Limb (tissue), 2 donors: Measurements from ENCODE around the gene U2AF1L4.

Source experiments
- DNase-seq, 2 donors: peaks; one replicate each; pipeline ENCODE4 v3.0.0-alpha.2; 2016; ENCODE audit errors: extremely low spot score in 2 of 2

Gene U2AF1L4, protein sequence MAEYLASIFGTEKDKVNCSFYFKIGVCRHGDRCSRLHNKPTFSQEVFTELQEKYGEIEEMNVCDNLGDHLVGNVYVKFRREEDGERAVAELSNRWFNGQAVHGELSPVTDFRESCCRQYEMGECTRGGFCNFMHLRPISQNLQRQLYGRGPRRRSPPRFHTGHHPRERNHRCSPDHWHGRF

DNA sequence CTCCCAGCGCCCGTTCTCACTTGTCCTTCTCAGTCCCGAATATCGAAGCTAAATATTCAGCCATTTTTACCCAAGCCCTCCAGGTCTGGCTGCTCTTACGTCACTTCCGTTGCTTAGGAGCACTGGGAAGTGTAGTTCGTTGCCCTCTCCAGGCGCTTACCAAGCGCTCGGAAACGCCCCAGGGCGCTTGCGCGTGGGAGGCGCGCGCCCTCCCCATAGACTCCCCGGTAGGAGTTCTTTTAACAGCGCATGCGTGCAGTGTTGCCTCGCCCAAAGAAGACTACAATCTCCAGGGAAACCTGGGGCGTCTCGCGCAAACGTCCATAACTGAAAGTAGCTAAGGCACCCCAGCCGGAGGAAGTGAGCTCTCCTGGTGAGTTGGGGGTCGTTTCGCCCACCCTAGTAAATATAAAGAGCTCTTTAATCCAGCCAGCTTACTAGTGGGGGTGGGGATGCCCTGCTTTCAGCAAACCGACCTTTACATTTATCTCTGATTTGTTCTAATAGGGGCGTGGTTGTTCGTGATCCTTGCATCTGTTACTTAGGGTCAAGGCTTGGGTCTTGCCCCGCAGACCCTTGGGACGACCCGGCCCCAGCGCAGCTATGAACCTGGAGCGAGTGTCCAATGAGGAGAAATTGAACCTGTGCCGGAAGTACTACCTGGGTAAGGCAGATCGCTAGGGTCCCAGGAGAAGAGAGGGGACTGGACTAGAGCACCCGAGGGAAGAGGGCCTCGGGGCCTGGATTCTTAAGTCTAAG, at the start of gene U2AF1L4, which contains the start of gene PSENEN:
U2AF1L4 (minus strand) TSS at position 91 of the 759 bp plus-strand sequence; CDS start at position 64, 27 bp downstream.
PSENEN (plus strand) TSS at position 324 of the 759 bp plus-strand sequence; CDS start at position 604, 280 bp downstream.
- DNase-seq: peak; percentile 97 to 100

DNA sequence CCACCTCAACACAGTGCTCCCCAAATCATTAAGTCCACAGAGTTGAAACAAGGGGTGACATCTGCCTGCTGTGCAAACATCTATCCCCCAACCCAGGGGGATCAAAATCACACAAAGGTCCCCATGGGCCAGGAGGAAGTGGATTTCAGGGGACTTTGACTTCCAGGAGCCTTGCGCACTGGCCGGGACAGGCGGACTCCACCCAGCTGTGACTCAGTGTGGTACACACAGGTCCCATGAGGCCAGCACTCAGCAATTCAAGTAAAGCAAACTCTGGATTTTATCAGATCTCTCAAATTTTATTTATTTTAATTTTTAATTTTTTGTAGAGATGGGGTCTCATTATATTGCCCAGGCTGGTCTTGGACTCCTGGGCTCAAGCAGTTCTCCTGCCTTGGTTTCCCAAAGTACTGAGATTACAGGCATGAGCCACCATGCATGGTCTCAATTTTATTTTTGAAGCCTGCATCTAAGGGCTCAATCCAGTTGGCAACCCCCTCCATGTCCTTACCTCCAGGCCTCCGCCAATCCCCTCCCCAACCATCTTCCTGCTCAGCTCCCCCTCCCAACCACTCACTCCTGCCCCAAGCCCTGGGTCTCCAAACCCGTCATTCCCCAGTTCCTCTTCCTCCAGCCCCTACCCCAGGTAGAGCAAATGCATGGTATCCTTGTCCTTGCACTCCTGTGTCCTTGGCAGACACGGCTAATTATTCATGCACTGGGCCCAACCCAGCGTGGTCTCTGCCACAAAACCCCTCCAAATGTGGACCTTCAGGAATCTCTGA, 48.4 kb upstream of the U2AF1L4 start:
- no peak for DNase-seq

DNA sequence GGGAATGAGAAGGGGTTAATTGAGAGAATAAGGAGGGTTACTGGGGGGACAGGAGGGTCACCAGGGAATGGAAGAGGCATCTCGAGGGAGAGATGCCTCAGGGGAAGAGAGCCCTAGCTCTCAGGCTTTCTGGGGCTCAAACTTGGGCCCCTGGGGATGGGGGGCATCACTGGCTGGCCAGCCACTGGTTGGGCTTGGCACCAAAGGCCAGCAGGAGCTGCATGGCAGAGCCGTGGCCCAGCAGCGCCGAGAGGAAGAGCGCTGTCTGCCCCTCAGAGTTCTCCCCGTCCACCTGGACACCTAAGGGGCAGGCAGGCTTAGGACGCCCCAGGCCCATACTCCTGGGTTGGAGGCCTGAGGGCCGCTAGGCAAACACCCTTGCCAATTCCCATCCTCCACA, 47.7 kb upstream of the U2AF1L4 start:
- no peak for DNase-seq

DNA sequence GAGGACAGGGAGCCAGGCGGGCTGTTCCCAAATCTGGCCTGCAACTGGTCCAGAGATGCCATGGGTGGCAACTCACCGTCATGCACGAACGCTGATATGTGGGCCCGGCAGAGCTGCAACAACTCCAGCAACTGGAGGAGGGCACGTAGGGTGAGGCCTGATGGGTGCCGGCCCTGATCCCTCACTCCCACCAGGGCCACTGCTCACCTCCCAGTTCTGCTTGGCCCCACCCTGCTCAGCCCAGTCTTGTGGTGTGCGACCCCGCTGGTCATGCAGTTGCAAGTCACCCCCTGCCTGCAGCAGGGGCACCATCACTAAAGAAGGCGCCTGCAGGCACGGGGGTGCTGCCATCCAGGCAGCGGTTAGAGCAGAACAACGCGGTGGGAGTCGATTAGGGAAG, 47.1 kb upstream of the U2AF1L4 start:
- DNase-seq: no peak

DNA sequence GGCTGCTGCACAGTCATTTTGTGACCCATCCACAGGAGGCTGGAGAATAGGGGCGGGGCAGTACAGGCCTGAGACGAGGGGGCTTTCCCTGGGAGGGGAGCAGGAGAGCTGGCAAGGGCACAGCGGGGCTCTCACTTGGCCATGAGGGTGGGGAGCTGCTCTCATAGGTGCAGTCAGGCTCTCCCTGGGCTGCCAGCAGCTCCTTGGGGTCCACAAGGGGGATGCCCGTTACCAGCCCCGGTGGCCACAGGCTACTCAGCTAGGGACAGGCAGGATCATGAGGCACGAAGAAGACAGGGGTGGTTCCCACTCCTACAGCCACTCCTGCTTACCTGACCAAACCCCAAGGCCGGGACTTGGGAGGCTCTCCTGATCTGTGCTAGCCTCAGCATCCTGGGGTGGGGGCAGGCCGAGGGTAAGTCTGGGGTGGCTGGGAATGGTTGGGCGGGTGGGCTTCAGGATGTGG, 46.6 kb upstream of the U2AF1L4 start:
- no peak for DNase-seq

DNA sequence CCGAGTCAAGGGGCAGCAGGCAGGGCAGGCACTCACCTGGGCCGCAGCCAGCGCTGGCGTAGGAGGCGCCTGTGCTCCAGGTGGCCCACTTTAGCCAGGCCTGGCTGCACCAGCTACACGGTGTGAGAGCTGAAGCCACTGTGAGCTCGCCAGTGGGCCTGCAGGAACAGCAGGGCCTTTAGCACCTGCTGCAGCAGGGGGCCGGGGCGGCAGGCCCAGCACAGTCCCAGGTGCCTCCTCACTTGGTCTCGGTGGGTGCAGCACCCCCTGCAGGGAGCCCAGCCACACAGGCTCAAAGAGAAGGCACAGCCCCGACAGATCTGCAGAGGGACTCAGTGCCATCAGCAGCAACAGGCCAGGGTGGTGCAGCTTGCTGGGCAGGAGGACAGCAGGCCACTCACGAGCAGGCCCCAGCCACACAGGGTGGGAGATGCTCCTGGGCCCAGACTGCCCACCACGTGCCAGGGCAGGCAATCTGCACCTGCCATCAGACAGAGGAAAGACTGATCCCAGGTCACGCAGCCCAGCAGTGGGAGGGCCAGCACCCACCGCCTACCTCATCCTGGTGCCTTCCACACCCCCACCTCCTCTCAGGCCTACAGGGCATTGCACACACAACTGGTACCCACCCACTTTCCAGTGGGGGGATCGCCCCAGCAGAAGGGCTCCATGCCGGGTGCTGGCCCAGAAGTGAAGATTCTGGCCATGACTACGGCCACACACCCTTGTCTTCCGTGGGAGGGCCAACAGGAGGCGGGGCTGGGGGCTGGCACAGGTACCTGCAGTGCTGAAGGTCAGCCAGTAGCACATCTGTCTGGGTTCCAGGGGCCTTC, 46.0 kb upstream of the U2AF1L4 start:
- no peak for DNase-seq

DNA sequence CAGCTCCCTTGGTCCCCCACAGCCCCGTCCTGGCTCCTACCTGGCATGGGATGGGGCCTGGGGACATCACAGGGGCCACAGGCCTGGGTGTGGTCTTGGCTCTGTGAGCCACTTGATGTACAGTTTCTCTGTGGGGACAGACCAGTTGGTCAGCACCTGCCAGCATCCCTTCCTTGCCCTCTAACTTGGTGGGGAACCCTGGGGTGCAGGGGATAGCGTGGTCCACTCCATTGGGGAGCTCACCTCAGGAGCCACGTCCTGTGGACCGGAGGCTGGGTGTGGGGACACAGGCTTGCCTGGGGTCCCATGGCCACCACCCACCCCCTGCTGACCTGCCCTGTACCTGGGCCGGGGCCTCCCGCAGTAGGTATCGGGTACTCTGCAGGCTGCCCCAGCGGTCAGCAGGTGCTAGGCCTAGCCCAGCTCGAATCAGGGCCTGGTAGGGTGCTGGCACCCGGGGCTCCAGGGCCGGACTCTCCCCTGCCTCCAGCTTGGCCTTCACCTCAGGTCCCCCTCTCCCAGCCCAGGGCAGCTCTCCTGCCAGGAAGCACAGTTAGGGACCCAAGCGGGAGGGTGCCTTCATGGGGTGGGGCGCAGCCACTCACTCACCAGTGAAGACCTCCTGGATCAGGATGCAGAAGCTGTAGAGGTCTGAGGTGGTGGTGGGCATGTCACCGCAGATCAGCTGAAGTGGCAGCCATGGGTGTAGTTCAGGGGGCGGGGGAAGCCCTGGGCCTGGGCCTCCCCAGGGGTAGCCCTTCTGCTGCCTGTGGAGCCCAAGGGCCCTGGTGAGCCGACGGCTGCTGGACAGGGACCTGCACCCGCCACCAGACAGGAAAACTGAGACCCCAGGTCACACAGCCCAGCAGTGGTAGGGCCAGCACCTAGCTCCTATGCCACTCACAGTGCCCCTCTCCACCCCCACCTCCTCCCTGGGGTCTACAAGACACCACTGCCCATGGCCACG, 45.0 kb upstream of the U2AF1L4 start:
- DNase-seq: no peak

DNA sequence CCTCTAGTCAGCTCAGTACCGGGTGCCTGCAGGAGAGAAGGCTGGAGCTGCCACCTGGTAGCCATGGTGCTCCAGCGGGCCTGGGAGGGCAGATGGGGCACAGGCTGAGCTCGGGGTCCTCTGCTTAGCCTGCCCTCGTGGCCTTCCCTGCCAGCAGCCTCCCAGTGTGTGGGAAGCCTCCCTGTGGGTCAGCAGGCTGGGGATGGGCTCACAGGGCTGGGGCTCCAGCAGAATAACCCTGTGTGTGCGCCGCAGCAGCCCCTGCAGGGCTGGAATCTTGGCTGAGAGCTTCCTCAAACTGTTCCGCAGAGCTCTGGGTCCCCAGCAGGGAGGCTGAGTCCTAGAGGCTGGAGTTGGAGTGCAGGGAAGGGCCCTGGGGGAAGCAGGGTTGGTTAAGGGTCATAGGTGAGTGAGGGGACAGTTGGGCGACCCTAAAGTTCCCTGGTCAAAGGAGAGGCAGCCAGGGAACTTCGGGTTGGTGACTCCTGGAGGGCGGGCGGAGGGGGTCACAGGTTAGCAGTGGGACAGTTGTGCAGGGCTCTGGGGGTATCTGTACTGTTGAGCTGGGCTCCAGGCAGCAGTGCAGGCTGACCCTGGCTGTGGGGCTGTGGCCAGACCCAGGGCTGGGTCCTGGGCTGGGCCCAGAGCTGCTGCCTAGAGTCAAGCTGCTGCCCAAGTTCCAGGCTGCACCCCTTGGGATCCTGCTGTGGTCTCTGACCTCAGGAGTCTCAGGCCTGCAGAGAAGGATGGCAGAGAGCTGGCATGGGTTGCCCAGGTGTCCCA, 44.2 kb upstream of the U2AF1L4 start:
- DNase-seq: no peak

DNA sequence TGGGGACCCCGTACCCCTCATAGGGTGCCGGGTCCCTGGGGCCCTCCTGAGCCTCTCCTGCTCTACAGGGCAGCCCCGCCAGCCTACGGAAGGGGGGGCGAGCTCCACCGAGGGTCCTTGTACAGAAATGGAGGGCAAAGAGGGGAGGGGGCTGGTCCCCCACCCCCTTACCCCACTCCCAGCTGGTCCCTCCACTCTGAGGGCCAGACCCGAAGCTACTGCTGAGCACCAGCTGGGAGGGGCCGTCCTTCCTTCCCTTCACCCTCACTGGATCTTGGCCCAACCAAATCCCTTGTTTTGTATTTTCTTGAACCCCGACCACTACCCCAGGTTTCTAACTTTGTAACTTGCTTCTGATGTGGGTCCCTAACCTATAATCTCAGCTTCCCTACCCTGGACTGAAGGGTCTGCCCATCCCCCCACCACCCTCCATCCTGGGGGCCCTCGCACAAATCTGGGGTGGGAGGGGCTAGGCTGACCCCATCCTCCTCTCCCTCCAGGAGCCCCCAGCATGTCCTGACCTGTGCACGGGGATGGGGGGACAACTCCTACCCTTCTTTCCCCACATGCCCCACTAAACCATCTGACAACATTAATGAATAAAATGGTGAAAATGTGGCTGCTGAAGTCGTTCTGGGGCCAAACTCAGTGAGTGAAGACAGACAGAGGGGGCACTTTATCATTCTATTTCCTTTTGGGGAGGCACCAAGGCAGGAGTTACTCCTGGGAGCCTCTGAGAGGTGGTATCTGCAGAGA, 43.2 kb upstream of the U2AF1L4 start:
- no peak for DNase-seq

DNA sequence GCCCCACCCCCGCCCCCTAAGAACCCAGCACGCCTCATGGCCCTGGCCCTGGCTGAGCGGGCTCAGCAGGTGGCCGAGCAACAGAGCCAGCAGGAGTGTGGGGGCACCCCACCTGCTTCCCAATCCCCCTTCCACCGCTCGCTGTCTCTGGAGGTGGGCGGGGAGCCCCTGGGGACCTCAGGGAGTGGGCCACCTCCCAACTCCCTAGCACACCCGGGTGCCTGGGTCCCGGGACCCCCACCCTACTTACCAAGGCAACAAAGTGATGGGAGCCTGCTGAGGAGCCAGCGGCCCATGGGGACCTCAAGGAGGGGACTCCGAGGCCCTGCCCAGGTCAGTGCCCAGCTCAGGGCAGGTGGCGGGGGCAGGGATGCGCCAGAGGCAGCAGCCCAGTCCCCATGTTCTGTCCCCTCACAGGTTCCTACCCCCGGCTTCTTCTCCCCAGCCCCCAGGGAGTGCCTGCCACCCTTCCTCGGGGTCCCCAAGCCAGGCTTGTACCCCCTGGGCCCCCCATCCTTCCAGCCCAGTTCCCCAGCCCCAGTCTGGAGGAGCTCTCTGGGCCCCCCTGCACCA, 42.1 kb upstream of the U2AF1L4 start:
- DNase-seq: no peak

DNA sequence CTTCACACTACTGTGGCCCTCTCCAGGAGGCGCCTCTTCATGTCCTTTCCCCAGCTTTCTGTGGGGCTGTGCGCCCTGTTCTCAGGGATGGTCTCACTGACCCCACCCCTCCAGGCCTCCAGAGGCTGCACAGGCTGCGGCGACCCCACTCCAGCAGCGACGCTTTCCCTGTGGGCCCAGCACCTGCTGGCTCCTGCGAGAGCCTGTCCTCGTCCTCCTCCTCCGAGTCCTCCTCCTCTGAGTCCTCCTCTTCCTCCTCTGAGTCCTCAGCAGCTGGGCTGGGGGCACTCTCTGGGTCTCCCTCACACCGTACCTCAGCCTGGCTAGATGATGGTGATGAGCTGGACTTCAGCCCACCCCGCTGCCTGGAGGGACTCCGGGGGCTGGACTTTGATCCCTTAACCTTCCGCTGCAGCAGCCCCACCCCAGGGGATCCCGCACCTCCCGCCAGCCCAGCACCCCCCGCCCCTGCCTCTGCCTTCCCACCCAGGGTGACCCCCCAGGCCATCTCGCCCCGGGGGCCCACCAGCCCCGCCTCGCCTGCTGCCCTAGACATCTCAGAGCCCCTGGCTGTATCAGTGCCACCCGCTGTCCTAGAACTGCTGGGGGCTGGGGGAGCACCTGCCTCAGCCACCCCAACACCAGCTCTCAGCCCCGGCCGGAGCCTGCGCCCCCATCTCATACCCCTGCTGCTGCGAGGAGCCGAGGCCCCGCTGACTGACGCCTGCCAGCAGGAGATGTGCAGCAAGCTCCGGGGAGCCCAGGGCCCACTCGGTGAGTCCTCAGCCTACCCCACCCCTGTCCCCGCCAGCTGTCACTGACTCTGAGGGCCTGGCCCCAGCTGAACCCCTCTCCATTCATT, 41.3 kb upstream of the U2AF1L4 start:
- DNase-seq: no peak

DNA sequence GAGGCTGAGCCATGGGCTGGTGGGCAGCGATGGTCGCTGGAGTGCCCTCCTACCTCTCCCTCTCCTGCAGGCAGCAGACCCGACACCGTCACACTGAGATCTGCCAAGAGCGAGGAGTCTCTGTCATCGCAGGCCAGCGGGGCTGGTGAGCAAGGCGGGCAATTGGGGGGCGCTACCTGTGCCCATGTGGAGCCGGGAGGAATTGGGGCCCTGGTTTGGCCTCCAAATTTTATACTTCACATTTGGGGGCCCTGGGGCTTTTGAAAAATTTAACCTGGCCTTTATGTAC, 40.1 kb upstream of the U2AF1L4 start:
- no peak for DNase-seq

DNA sequence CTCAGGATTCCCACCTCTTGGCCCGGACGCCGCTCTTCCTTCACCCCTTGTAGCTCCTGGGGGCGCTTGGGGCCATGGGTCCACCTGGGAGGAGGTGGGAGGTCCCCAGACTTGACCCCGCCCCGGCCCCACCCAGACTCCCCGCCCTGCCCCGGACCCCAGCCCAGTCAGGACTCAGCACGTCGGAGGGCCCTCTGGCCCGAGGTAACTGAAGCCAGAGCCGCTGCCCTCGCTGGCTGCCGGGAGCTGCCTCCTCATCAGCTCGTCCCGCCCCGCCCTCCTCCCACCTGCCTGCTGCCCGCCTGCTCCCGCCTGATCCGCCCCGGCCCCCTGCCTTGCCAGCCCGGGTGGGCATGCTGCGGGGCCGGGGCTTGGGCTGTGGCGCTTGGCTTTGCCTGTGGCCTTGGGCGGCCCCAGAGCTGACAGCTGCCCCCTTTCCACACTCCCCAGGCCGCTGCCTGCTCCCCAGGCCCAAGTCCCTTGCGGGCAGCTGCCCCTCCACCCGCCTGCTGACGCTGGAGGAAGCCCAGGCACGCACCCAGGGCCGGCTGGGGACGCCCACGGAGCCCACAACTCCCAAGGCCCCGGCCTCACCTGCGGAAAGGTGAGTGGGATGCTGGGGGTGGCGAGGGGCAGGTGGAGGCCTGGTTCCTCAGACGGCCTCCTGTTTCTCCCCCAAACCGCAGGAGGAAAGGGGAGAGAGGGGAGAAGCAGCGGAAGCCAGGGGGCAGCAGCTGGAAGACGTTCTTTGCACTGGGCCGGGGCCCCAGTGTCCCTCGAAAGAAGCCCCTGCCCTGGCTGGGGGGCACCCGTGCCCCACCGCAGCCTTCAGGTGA, 39.5 kb upstream of the U2AF1L4 start:
- DNase-seq: no peak

DNA sequence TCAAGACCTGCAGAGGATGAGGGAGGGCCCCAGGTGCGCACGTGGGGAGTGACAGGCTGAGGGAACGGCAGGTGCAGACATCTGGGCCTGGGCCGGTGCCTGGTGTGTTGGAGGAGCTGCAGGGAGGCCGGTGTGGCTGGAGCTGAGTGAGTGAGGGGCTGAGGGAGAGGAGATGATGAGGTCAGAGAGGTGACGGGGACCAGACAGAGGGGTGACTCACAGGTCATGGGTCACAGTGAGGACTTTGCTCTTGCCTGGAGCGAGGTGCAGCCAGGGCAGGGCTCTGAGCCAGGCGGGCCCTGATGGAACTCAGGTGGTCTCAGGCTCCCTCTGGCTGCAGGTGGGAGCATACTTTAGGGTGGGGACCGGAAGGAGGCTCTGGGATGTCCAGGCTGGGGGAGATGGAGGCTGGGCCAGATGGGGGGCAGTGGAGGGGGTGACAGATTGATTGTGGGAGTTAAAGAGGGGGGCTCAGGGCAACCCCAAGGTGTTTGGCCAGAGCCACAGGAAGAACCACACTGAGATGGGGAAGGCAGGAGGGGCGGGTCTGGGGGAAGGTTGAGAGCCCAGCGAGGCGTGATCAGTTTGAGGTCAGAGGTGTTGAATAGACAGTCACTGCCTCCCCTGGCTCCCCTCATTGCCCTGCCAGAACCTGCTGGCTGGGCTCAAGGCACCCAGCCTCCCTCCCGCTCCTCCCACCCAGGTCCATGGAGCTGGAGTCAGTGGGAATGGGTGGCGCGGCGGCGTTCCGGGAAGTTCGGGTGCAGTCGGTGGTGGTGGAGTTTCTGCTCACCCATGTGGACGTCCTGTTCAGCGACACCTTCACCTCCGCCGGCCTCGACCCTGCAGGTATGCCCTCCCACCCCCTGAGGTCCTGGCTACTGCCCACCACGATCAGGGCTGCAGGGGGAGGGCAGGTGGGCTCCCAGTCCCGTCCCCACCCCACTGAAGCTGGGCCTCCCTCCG, 38.5 kb upstream of the U2AF1L4 start:
- DNase-seq: no peak

DNA sequence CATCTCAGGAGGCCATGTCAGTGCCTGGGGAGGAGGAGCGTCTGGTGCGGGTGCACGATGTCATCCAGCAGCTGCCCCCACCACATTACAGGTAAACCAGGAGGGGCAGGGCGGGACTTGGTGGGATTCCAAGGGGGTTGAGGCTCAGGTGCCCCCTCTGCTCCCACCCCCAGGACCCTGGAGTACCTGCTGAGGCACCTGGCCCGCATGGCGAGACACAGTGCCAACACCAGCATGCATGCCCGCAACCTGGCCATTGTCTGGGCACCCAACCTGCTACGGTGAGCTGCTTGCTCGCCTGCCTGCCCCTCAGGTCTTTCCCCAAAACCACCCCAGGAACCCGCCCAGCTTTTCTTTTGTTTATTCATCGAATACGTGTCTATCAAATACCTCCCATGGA, 37.4 kb upstream of the U2AF1L4 start:
- no peak for DNase-seq
